HG03439 (cell line): Measurements from ENCODE around the gene CAMKK1.
"Not testable (repeated sequence)": the region's sequence is repeated elsewhere in the genome, so short reads cannot be mapped to it uniquely, and the experiment has no call there.

Experiments
- ATAC-seq: cut with Tn5 transposase; IDR thresholded peaks from one replicate; pipeline ENCODE4 v1.9.1; 2021; ENCODE audit warnings: mild to moderate bottlenecking, moderate library complexity; ENCODE audit not compliant: unreplicated experiment

Gene CAMKK1

GRCh38 chr17:3848229-3848835 is 44.5 kb downstream of the CAMKK1 start:
- ATAC-seq = no peak

DNA sequence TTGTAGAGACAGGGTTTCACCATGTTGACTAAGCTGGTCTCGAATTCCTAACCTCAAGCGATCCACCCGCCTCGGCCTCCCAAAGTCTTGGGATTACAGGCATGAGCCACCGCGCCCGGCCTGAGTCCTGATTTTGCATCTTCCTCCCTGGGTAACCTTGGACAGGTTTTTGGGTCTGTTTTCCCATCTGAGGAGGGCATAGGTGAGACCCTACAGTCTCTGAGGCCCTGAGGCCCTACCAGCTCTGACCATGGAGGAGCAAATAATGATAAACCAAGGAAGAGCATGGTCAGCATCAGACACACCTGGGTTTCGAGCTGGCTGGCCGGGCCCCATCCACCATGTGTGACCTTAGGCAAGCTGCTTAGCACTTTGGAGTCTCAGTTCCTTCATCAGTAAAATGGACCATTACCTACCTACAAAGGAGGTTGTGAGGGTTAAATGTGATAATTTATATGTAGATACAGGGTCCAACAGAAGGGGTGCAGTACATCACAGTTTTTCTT is 45.6 kb downstream of the CAMKK1 start:
- no peak for ATAC-seq

DNA sequence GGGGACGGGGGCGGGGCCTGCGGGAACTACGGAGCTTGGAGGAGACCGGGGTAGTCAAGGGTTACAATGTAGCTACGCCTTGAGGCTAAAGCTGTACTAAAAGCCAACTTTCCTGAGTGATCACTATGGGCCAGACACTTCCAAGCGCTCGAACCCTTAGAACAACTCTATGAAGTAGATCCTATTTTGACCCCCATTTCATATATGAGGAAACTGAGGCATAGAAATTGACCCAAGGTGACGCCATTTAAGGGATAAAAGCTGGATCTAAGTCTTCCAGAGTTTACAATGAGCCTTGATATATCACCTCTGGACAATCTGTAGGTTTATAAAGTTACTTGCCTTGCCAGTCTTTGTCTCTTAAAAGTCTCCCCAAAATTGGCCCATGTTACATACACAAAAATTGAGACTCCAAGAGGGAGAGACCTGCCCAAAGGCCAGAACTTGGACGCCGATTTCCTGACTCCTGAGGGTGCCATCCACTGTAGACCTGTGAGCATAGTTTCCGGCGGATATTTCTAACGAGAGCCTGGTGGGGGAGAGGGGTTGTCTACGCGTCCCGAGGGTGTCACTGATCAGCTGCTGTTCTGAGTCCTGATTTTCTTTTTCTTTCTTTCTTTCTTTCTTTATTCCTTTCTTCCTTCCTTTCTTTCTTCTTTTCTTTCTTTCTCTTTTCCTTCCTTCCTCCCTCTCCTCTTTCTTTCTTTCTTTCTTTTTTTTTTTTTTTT is 46.3 kb downstream of the CAMKK1 start:
- ATAC-seq = no peak

DNA sequence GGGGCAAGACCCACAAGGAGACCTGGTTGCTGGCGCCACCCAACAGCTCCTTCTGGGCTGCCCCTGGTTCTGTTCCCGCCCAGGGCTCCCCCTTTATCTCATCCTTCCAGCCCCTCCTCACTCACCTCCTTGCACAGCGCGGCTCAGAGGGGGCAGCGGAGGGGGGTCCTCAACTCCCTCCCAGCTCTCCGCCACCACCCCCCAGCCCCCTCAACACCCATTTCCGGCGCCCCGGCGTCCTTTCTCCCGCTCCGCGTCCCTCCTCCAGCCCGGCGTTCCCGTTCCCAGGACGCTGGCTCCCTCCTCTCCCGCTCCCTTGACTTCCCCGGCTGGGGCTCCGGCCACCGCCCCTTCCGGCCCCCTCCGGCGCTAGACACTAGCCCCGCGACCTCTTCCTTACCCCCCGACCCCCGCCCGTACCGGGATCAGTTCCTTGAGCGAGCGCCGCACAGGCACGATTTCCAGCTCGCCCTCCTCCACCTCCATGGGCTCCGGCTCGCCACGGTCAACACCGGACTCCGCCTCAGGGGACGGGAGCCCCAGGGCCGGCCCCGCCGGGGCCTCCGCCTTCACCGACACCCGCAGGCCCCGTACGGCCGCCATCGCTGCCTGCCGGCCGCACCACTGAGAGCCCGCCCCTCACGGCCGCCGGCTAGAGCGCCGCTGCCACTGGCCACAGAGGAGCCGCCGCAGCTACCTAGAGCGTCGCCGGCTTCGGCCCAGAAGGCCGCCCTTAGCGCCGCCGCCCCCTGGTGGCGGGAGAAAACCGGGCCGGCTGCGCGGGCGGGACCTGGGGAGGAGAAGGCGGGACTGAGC is 47.0 kb downstream of the CAMKK1 start, which contains the start of gene NCBP3:
TSS of gene NCBP3 (minus strand) at position 626 of the 816 bp plus-strand sequence. CDS start at position 603, 23 bp downstream.
- peak; percentile 96 for ATAC-seq

DNA sequence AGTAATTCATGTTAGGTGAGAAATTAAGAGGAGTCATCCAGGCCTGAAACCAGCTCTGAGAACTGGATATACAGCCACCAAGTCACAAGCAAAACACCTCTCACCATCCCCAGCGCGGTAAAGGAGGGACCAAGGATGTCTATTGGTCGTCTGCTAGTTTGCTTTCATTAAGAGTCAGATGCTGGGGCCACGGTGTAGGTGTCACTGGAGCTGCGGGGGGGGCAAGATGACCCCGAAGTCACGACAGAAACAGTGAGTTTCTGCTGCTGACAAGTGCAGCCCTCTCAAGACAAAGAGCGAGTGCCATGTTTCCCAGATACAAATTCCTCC is 47.6 kb downstream of the CAMKK1 start:
- peak; percentile 27 for ATAC-seq

- not testable (repeated sequence) for ATAC-seq
These were observed 48.3 kb downstream of the CAMKK1 start for GRCh38 chr17:3844556-3844955.

DNA sequence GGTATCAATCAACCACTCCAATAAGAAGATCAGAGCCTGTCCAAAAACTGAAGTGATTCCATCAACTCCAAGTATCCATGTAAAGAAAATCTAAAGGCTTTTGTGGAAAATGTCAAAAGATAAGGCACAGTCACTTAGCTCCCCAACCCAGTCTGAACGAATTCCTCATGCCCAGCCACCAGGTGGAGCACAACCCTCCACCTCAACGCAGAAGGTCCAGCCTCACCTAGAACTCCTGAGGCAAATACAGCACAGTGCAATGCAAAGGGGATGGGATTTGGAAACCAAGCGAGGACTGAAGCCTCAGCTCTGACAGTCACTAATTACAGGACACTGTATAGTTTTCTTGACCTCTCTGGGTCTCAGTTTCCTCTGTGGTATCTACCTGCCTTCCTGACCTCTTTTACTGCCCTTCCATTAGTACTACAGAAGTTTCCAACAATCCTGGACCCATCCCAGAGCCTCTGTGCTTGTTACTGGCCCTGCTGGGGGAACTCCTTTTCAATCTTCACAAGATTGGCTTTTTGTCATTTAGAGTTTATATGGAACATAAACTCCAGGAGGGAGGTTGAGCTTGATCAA is 48.8 kb downstream of the CAMKK1 start:
- no peak for ATAC-seq

- no peak for ATAC-seq
These were observed 54.6 kb downstream of the CAMKK1 start for GRCh38 chr17:3838206-3838605.

DNA sequence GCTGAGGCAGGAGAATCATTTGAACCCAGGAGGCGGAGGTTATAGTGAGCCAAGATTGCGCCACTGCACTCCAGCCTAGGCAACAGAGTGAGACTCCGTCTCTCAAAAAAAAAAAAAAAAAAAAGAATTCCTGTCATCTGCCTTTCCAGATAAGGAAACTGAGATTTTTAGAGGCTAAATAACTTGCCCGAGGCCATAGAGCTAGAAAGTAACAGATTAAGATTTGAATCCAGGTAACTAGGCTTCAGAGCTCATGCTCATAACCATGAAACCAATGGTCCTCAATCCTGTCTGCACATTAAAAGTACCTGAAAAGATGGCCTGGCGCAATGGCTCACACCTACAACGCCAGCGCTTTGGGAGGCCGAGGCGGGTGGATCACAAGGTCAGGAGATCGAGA is 56.3 kb downstream of the CAMKK1 start:
- ATAC-seq = no peak

GRCh38 chr17:3835410-3836229 is 57.2 kb downstream of the CAMKK1 start:
- ATAC-seq = no peak

- ATAC-seq = no peak
These were observed 58.0 kb downstream of the CAMKK1 start for GRCh38 chr17:3834811-3835210.

GRCh38 chr17:3828852-3829232 is 64.0 kb downstream of the CAMKK1 start:
- no peak for ATAC-seq

DNA sequence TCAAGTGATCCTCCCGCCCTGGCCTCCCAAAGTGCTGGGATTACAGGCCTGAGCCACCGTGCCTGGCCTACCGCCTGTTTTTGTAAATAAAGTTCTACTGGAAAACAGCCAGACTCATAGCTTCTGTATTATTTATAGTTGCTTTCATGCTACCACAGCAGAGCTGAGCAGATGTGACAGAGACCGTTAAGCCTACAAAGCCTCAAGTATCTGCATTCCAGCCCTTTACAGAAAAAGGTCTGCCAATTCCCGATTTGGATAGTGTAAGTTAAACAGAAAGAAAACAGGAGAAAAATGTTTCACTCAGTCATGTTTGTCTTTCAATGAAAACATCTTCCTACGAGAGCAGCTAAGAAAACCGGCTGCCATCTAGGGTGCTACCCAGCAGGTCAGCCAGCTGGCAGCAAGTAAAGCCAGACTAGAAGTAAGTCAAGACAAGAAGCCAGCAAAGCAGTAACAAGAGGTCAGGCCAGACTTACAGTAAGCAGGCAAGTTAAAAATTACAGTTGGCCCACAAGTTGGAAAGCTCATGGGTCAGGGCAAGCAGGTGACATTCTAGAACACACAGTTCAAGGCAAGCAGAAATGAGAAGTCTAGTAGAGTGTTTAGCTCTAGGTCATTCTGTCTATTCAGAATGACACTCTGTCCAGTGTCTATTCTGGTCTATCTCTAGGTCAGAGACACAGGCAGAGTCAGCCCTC is 64.6 kb downstream of the CAMKK1 start:
- no peak for ATAC-seq

GRCh38 chr17:3827124-3827773 is 65.6 kb downstream of the CAMKK1 start:
- ATAC-seq = no peak

- ATAC-seq = no peak
These were observed 66.7 kb downstream of the CAMKK1 start for GRCh38 chr17:3826191-3826590.

GRCh38 chr17:3821101-3821500 is 71.8 kb downstream of the CAMKK1 start:
- no peak for ATAC-seq

- no peak for ATAC-seq
These were observed 74.1 kb downstream of the CAMKK1 start for GRCh38 chr17:3818786-3819185.

- no peak for ATAC-seq
These were observed 74.8 kb downstream of the CAMKK1 start for GRCh38 chr17:3817851-3818605.

- no peak for ATAC-seq
These were observed 76.9 kb downstream of the CAMKK1 start for GRCh38 chr17:3815925-3816324.
